Measurements from ENCODE around the gene LYRM7. TPM values are rescaled to one million over a fixed set of nuclear protein-coding genes. Genes with fewer than 3 reads are reported as not detected.

Gene LYRM7
- 4.5 and 4.8 TPM in 2 replicates for total RNA-seq

DNA sequence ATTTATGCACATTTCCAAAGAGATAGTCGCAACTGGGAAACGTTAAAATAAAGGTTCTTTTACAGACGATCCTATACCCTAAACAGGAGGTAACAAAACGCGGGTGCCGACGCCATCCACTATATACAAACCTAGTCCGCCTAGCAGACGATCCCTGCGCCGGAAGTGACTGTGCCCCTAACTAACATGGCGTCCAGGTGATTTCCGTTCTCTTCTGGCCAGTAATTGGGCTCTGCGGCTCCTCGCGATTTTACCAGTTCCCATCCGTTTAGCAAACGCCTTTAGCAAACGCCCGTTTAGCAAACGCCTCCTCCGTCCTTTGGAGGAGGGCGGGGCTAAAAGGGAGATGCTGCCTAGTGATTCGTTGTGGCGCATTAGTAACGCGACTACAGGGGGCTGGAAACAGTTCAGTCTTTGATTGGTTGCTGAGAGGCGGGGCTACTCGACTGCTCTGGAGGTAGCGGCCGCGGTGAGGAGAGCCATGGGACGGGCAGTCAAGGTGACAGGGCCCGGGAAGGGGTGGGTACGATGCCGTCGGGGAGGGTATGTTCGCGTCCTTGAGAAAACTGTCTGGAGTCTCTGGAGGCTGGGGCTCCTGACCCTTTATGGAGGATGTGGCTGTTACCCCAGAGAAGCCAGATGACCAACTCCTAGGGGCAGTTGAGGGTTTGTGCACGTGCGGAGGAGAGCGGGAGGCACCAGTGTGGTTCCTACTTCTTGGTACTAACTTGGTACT, at the start of gene LYRM7:
Gene LYRM7 (plus strand): TSS at position 405 of the 736 bp plus-strand sequence. CDS start 77 bp downstream, at position 482.

DNA sequence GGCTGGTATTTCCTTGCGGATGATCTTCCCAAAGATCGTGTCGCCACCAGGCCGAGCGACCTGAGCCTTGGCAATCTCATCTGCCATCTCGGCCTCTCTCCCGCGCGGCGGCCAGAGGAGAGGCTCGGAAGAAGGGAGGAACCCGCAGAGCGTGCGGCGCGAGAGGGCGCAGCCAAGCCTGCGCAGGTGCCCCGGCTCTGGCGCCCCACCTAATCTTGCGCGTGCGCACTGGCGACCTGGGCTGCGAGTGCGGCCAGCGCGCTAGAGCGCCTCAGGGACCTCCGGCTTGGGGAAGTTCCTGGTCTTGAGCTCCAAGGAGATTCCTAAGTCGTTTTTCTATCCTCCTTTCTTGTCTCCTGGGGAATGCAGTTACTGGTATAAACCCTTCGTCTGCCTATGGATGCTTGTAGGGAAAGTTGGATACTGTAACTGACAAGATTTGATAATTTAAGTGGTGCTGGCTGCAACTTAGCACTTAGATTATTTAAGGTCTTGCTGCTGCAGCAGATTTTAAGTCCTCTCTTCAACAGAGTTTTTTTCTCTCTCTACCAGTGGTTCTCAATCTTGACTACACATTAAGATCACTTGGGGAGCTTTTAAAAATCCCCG, 5.5 kb upstream of the LYRM7 start, which contains the start of gene HINT1:
Gene HINT1 (minus strand): TSS at position 138 of the 609 bp plus-strand sequence. CDS start 51 bp downstream, at position 87.

Other genes starting within 250 kb of the LYRM7 start
- gene HINT1, start 5.7 kb upstream of the LYRM7 start, total RNA-seq = 462 and 486 TPM in 2 replicates
- gene CDC42SE2, start 93.1 kb downstream of the LYRM7 start, total RNA-seq = 22.9 and 24.4 TPM in 2 replicates